GM23338 (cell line): ENCODE data around the gene P2RX4.

Experiments used
- ETS1 ChIP-seq: IDR thresholded peaks from 2 replicates; pipeline ENCODE4 v1.6.1; 2016; ENCODE audit warnings: antibody characterized with exemption
- EZH2 ChIP-seq: fragments of 200-600 bp; sonication (generic); IDR thresholded peaks from one replicate; pipeline ENCODE4 v1.8.0; 2017; ENCODE audit warnings: antibody characterized with exemption, mild to moderate bottlenecking, low read depth; ENCODE audit not compliant: unreplicated experiment
- EZH2phosphoT487 ChIP-seq: fragments of 200-600 bp; sonication (generic); IDR thresholded peaks from one replicate; pipeline ENCODE4 v1.8.1; 2018; ENCODE audit warnings: antibody characterized with exemption; ENCODE audit not compliant: unreplicated experiment
- POLR2AphosphoS5 ChIP-seq: IDR thresholded peaks from 2 replicates; pipeline ENCODE4 v1.6.1; 2016; ENCODE audit warnings: antibody characterized with exemption, low read depth
- TF ChIP-seq, protein P1 (sequence below), 2 experiments: fragments of 200-600 bp in 1 of 2; sonication (generic) in 1 of 2; conservative IDR thresholded peaks; 2 replicates each; pipeline versions ENCODE4 v1.5.1 to v1.6.1; 2016 to 2017; ENCODE audit warnings: antibody characterized with exemption in 2 of 2, low read depth in 2 of 2, mild to moderate bottlenecking in 2 of 2, moderate library complexity in 1 of 2
- TF ChIP-seq, protein P2 (sequence below): IDR thresholded peaks from one replicate; pipeline ENCODE4 v1.6.1; 2018; ENCODE audit warnings: antibody characterized with exemption; ENCODE audit not compliant: unreplicated experiment

DNA sequence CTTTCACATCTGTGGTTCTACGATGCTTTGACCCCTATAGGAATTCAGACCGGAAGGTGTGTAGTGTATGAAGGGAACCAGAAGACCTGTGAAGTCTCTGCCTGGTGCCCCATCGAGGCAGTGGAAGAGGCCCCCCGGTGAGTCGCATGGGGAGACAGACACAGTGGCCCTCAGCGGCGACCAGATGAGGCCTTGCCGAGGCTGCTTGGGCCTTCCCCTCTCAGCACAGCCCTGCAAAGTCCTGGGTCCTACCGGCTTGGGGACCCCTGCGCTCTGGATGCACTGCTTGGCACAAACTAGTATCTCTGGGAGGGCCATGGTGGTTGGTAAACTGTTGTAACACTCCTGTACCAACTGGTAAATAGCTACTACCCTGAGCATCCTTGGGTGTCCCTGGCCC, 47.5 kb upstream of the P2RX4 start:
- TF ChIP-seq, protein P1, sequence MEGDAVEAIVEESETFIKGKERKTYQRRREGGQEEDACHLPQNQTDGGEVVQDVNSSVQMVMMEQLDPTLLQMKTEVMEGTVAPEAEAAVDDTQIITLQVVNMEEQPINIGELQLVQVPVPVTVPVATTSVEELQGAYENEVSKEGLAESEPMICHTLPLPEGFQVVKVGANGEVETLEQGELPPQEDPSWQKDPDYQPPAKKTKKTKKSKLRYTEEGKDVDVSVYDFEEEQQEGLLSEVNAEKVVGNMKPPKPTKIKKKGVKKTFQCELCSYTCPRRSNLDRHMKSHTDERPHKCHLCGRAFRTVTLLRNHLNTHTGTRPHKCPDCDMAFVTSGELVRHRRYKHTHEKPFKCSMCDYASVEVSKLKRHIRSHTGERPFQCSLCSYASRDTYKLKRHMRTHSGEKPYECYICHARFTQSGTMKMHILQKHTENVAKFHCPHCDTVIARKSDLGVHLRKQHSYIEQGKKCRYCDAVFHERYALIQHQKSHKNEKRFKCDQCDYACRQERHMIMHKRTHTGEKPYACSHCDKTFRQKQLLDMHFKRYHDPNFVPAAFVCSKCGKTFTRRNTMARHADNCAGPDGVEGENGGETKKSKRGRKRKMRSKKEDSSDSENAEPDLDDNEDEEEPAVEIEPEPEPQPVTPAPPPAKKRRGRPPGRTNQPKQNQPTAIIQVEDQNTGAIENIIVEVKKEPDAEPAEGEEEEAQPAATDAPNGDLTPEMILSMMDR (conservative IDR thresholded peaks at IDR 0.05; ENCODE audit: low read depth in 2 of 2): no peak
- TF ChIP-seq EZH2 (no peak), POLR2AphosphoS5 (no peak), EZH2phosphoT487 (no peak), ETS1 (no peak)
- TF ChIP-seq, protein P2, sequence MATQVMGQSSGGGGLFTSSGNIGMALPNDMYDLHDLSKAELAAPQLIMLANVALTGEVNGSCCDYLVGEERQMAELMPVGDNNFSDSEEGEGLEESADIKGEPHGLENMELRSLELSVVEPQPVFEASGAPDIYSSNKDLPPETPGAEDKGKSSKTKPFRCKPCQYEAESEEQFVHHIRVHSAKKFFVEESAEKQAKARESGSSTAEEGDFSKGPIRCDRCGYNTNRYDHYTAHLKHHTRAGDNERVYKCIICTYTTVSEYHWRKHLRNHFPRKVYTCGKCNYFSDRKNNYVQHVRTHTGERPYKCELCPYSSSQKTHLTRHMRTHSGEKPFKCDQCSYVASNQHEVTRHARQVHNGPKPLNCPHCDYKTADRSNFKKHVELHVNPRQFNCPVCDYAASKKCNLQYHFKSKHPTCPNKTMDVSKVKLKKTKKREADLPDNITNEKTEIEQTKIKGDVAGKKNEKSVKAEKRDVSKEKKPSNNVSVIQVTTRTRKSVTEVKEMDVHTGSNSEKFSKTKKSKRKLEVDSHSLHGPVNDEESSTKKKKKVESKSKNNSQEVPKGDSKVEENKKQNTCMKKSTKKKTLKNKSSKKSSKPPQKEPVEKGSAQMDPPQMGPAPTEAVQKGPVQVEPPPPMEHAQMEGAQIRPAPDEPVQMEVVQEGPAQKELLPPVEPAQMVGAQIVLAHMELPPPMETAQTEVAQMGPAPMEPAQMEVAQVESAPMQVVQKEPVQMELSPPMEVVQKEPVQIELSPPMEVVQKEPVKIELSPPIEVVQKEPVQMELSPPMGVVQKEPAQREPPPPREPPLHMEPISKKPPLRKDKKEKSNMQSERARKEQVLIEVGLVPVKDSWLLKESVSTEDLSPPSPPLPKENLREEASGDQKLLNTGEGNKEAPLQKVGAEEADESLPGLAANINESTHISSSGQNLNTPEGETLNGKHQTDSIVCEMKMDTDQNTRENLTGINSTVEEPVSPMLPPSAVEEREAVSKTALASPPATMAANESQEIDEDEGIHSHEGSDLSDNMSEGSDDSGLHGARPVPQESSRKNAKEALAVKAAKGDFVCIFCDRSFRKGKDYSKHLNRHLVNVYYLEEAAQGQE: no peak
